HFF-Myc (cell line): ENCODE results near the gene TMED9.

Source experiments
- DNase-seq: peaks from one replicate; pipeline ENCODE4 v3.0.0-alpha.2; 2011; ENCODE audit warnings: low read depth; ENCODE audit errors: extremely low read depth
- H3K4me3 ChIP-seq: replicated peaks from 2 replicates; pipeline ENCODE4 v1.5.1; 2011; ENCODE audit warnings: low read depth, mild to moderate bottlenecking, control low read depth, low read length
- TF ChIP-seq, protein P1 (sequence below): IDR thresholded peaks from 2 replicates; pipeline ENCODE4 v1.5.1; 2012; ENCODE audit warnings: mild to moderate bottlenecking, low read depth, low read length, control low read depth; ENCODE audit errors: missing control alignments

The TMED9 gene

DNA sequence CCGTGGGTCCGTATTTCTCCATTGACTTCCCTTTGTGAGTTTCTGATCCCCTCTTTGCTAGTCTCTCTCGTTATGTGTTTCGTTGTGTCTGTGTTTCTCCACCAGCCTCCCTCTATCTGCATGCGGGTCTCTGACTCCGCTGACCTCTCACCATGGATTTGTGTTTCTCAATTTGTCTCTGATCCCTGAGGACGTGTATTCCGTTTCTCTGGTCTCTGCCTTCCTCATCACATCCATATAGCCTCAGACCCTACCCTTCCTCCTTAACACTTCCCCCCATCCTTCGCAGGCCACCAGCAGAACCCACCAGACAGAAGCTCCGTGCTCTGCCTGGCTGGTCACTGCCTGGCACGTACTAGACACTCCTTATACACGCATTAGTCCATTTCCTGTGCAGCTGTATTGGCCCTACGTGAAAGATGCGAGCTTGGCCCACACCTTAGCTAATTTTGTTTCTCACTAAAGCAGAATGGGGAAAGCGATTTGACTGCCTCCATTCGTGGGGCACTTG, 8.6 kb downstream of the TMED9 start:
- peak overlapping the region; percentile 89 for H3K4me3 ChIP-seq
- TF ChIP-seq, protein P1, sequence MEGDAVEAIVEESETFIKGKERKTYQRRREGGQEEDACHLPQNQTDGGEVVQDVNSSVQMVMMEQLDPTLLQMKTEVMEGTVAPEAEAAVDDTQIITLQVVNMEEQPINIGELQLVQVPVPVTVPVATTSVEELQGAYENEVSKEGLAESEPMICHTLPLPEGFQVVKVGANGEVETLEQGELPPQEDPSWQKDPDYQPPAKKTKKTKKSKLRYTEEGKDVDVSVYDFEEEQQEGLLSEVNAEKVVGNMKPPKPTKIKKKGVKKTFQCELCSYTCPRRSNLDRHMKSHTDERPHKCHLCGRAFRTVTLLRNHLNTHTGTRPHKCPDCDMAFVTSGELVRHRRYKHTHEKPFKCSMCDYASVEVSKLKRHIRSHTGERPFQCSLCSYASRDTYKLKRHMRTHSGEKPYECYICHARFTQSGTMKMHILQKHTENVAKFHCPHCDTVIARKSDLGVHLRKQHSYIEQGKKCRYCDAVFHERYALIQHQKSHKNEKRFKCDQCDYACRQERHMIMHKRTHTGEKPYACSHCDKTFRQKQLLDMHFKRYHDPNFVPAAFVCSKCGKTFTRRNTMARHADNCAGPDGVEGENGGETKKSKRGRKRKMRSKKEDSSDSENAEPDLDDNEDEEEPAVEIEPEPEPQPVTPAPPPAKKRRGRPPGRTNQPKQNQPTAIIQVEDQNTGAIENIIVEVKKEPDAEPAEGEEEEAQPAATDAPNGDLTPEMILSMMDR, result no peak

DNA sequence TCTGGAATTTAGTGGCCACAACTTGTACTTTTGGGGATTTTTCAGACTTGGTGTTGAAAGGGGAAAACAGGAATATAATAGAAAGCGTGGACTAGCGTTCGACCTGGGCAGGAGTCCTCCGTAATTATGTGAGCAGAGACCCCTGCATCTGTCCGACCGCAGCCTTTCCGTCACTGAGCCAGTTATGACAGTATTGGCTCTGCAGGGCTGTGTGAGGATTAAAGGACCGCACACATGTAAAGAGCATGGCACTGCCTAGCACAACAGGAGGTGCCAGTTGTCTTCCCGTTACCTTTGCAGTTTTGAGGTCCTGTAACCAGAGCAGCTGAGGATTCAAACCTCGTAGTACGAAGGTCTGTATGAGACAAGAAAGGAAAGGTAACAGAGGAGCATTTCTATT, 9.1 kb downstream of the TMED9 start:
- TF ChIP-seq, protein P1, result no peak
- DNase-seq, result no peak
- H3K4me3 ChIP-seq, result peak overlapping the region; percentile 89

More for the DNA sequence above, 8.6 kb downstream of the TMED9 start:
- DNase-seq, result no peak

DNA sequence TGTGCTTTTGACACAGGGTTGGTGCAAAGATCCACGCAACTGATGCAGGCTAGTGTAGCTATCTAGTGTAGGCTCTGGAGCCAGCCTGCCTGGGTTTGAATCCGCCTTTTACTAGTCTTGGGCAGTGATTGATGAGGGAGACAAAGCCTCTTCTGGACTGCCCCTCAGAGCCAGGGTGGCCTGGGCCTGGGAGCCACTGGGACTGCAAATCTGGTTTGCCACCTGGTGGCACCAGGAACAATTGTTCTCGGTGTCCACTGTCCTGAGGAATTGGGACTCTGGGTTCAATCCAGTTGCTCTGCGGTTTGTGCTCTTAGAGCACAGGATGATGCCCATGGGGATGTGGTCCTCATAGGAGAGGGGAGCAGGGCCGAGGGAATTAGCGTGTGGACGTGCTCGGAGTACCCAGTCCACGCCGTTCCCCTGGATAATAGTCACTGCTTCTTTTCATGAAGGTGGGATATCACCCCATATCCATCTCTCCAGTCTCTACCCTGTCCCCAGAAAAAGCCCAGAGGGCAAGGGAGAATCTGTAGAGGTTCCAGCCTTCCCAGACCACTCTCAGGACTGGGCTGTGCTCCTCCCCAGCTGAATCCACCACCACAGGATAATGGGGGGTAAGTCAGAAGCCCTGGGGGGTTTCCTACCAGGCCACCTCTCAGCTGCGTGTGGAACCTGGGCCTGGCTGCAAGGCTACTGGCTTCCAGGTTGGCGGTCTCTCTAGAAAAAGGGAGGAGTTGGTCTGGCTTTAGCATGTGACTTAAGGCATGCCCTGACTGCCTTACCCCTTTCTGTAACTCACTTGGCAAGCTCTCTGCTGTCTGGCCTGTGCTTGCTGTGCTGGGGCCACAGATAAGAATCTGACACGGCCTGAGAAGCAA, 9.8 kb downstream of the TMED9 start:
- peak overlapping the region; percentile 89; the same call in 1 of the 2 replicates for H3K4me3 ChIP-seq
- DNase-seq, result no peak
- TF ChIP-seq, protein P1, result no peak

GRCh38 chr5:177602458-177602830, 10.4 kb downstream of the TMED9 start:
- H3K4me3 ChIP-seq, result no peak overlapping the region
- TF ChIP-seq, protein P1, result no peak
- DNase-seq, result no peak

DNA sequence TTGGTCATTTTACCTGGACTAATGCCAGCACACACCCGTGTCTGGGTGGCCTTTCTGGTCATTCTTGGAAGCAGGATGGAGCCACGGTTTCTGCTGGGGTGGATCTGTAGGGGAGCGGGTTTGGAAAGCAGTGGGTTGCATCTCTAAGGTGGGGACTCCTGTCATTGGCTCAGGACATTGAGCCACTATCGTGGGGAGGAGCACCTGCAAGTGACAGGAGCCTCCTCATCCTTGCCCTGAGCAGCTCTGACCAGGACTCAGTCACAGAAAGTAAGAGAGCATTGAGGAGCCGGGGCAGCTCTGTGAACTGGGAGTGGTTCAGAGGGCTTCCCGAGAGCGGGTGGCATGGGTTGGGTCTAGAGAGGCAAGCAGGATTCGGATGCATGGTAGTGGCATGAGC, 11.6 kb downstream of the TMED9 start:
- TF ChIP-seq, protein P1, result no peak
- H3K4me3 ChIP-seq, result no peak overlapping the region
- no peak for DNase-seq

- TF ChIP-seq, protein P1, result no peak
- no peak for DNase-seq
- no peak overlapping the region for H3K4me3 ChIP-seq
Observed at GRCh38 chr5:177604116-177604521, 12.1 kb downstream of the TMED9 start.

- no peak overlapping the region for H3K4me3 ChIP-seq
- TF ChIP-seq, protein P1, result no peak
- no peak for DNase-seq
Observed at GRCh38 chr5:177604656-177605055, 12.7 kb downstream of the TMED9 start.
